ENCODE data around the gene ZPBP. TPM values are rescaled to one million over a fixed set of nuclear protein-coding genes. Genes with fewer than 3 reads are reported as not detected.
"Not testable (repeated sequence)": the region's sequence is repeated elsewhere in the genome, so short reads cannot be mapped to it uniquely, and the experiment has no call there.

ZPBP gene
- total RNA-seq, 1 experiment from 2014 or later: not detected

DNA sequence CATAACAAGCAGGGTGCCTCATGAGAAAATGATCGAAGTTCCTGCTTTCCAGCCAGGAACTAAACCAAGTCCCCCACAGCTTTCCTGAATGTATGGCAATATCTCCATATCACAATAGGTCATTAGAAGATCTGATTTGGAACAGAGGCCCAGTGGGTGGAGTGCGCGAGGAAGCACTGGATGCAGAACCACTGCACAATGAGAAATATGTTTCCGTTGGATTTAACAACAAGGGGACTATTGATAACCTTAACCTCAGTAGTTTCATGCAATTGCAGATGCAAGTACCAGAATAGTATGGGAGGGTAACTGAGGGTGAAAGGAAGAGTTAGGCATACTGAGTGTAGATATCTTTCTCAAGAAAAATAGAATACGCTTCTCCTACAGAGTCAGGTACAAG, 45.3 kb downstream of the ZPBP start:
- DNase-seq (ENCODE audit: low spot score): no peak

DNA sequence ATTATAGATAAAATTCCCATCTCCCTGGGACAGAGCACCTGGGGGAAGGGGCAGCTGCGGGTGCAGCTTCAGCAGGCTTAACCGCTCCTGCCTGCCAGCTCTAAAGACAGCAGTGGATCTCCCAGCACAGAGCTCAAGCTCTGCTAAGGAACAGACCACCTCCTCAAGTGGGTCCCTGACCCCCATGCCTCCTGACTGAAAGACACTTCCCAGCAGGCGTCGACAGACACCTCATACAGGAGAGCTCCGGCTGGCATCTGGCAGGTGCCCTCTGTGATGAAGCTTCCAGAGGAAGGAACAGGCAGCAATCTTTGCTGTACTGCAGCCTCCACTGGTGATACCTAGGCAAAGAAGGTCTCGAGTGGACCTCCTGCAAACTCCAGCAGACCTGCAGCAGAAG, 51.9 kb downstream of the ZPBP start:
- DNase-seq (ENCODE audit: low spot score): not testable (repeated sequence)

DNA sequence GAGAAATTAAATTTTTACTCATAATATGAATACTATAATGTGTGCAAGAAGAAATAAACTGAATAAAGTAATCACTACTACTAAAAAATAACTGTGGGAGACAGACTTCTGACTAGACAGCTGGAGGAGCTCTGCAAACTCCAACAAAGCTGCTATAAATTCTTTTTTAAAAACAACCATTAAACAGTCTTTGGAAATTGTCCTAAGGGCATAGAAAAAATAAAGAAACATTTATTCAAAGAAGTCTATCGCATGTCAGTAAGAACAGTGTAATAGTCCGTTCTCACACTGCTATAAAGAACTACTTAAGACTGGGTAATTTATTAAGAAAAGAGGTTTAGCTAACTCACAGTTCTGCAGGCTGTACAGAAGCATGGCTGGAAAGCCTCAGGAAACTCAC, 56.0 kb downstream of the ZPBP start:
- no peak for DNase-seq (ENCODE audit: low spot score)

DNA sequence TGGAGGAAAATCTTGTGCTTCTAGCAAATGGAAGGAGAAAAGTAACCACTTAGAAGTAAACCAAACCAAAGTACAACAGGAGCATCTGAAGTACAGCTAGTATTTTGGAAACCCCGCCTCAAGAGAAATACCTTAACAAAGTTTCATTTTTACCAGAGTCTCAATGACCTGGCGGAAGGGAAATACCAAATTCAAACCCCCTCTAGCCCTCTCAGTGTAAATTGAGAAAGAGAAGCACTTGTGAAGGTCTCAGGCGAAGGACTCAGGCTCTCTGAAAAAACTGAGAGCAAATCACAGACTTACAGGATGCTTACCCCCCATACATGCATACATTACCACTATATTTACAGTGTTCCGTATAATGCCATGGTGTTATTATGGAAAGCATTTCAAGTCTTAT, 70.1 kb downstream of the ZPBP start:
- DNase-seq (ENCODE audit: low spot score): no peak

DNA sequence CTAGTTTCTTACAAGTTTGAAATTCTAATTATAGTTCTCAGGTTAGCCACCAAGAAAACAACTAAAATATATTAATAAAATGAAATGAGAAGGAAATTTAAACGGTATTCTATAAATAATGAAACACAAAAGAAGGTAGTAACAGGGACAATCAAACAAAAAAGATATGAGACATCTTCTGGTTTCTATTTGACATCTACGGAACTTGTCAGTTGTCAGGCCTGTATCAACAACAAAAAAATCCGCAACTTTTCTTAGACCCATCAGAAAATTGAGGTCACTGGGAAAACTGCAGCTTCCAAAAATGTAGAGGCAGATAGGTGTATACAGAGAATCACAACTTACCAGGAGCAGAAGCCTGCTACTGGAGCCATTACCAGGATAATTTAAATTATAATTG, 70.6 kb downstream of the ZPBP start:
- DNase-seq (ENCODE audit: low spot score): no peak

DNA sequence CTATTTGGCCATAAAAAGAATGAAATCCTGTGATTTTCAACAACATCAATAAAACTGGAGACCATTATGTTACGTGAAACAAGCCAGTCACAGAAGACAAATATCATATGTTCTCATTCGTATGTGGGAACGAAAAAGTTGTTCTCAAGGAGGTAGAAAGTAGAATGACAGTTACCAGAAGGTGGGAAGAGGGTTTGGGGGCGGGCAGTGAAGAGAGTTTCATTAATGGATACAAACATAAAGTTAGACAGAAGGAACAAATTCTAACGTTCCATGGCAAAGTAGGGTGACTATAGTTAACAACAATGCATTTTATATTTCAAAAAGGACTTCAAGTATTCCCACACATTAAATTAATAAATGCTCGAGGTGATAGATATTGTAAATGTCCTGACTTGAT, 97.4 kb downstream of the ZPBP start:
- no peak for DNase-seq (ENCODE audit: low spot score)

DNA sequence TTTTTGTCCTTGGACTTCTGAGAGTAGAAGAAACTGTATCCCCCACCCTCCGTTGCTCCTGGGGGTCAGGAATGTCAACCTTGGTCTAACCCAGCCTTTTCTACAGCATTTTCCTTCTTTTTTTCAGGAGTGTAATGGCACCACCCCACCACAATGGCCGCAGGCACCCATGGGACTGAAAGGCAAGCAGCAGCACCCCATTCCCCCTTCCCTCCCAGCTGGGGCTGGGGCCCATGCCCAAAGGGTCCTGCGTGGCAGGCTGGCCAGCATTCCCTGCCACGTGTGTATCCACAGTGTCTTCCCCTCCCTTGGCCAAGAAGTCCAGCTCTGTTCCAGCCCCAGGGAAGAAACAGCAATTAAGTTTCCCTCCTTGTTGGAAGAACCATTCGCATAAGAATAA, 106.9 kb downstream of the ZPBP start:
- no peak for DNase-seq (ENCODE audit: low spot score)

DNA sequence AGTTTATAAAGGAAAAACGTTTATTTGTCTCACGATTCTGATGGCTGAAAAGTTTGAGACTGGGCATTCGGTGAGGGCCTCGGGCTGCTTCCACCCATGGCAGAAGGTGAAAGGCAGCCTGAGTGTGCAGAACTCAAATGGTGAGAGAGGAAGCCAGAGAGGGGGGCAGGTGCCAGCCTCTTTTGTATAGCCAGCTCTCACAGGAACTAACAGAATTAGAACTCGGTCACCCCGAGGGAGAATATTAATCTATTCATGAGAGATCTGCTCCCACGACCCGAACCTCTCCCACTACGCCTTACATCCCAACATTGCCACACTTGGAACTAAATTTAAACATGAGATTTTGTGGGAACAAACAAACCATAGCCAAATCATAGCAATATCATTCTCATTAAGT, 112.6 kb downstream of the ZPBP start:
- DNase-seq (ENCODE audit: low spot score): no peak

DNA sequence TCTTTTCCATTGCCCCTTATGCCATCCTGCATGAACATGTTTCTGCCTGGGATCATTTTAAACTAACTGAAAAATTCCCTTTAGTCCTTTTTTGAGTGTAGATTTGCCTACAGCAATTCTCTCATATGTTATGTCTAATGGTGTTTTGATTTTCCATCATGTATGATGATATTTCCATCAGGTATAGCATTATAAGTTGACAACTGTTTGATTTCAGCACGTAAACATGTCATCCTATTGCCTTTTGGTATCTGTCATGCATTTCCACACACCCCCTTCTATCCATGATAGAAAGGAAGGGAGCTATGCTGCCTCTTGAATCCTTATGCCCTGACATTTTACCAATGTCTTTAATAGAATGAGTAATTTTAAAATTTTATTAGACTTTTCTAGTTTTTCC, 116.8 kb downstream of the ZPBP start:
- DNase-seq (ENCODE audit: low spot score): no peak

DNA sequence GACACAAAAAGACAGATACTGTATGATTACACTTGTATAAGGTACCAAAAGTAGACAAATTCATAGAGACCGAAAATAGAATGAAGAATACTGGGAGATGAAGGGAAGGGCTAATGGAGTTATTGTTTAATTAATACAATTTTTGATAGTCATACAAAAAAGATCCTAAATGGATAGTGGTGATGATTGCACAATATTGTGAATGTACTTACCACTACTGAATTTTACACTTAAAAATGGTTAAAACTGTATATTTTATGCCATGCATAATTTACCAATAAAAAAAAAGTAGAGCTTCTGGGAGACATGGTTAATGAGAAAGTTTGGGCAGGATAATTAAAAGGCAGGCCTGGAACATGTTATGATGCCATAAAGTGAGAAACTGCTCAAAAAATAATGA, 119.0 kb downstream of the ZPBP start:
- no peak for DNase-seq (ENCODE audit: low spot score)

DNA sequence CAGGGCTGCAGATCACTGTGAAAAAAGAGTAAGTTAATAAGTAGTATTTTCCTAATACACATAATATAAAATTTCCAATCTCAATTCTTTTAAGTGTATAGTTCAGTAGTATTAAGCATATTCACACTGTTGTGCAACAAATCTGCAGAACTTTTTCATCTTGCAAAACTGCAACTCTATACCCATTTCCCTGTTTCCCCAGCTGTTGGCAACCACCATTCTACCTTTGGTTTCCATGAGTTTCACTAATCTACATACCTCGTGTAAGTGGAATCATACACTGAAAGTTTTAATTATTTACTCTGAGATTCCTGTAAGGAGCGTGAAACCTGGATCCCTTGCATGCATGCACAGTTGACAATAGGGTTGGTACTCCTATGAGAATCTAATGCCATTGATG, 155.4 kb downstream of the ZPBP start:
- no peak for DNase-seq (ENCODE audit: low spot score)

DNA sequence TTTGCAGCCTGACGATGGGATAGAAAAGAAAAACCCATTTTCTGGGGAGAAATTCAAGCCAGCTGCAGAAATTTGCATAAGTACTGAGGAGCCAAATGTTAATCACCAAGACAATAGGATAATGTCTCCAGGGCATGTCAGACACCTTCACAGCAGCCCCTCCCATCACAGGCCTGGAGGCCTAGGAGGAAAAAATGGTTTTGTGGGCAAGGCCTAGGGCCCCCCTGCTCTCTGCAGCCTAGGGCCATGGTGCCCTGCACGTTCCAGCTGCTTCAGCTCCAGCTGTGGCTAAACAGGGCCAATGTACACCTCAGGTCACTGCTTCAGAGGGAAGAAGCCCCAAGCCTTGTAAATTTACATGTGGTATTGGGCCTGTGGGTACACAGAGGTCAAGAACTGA, 161.4 kb downstream of the ZPBP start:
- no peak for DNase-seq (ENCODE audit: low spot score)

DNA sequence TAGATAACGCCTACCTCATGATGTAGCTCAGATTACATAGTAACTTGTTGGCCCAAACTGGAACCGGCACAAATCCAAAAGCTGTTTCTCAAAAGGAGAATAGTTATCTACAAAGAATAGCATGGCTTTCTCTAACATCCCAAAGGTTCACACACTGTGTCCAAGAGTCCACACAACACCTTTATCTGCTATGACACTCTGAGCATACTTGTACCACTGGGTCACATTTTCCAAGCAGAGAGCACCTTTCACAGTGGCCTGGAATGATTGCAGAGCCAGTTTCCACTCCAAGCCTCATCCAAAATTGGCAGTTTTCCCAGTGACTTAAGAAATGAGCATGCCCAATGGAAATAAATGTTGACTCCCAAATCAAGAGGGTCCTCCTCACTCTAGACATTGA, 164.3 kb downstream of the ZPBP start:
- DNase-seq (ENCODE audit: low spot score): no peak

DNA sequence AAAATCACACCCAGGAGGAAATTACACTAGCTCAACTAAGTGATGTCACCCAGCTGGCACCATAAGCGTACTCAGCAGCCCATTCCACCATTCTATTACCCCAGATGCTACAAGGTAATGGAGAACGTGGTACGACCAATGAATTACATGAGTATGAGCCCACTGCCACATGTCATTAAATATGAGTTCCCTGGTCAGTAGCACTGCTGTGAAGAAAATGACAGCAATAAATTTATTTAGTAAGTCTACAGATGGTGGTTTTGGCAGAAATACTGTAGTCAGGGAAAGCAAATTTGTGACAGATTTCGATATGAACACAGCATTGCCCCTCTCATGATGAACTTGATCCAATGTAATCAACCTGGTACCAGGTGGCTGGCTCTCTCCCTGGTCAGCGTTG, 165.4 kb downstream of the ZPBP start:
- no peak for DNase-seq (ENCODE audit: low spot score)

DNA sequence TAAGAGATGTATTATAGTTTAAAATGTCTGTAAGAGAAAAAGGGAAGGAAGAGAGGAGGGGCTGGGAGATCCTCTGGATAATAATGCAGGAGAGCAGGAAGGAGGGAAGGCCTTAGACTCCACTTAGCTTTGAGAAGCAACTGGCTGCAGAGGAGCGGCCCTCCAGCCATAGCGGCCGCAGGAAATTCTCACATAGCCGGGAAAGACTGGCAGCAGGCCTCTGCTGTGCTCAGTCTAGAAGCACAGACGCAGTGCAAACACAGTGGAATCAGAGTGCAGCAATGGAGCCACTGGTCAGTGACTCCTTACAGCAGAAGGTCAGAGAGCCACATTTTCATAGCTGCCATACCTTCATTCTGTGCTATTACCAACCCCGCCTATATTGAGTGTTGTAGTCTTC, 166.3 kb downstream of the ZPBP start:
- no peak for DNase-seq (ENCODE audit: low spot score)

DNA sequence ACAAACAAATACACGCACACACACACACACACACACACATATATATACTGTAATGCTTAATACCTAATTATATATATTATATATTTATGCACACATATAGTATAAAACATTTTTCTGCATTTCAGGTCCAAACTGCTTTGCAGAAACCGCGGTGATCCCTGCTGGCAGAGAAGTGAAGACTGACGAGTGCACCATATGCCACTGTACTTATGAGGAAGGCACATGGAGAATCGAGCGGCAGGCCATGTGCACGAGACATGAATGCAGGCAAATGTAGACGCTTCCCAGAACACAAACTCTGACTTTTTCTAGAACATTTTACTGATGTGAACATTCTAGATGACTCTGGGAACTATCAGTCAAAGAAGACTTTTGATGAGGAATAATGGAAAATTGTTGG, 181.1 kb downstream of the ZPBP start:
- DNase-seq (ENCODE audit: low spot score): no peak

DNA sequence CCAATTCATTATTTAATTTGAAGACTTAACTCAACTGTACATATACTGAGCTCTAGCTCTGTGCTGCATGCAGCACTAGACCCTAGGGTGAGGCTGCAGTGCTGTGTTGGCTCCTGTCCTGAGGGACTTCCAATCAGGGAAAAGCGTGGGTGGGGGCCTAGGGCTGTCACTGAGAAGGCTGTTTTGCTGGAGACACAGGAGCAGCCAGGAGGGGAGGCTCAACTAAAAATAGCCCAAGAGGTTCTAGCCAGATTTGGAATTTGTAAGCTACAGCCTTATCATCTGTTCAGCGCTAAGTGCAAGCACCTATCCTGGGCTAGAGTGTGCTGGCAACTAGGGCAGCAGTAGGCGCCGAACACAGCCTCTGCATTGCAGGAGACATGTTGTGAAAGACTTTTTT, 198.5 kb downstream of the ZPBP start:
- DNase-seq (ENCODE audit: low spot score): no peak

DNA sequence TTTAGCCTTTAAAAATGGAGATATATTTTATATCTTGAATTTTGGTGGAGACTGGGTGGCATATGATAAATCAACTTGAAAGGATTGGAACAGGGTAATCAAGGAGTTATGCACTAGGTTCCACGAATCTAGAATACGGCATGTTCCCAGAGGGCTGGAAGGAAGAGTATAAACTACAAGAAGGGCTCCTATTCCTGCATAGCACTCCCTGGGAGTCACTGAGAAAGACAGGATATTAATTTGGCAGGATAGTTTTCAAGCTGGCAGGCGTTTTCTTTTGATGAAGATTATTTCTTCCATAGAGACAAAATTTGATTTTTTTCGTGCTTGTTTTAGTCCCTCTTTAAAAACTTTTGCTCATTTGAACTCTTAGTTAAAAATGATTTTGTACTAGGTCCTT, 199.9 kb downstream of the ZPBP start:
- no peak for DNase-seq (ENCODE audit: low spot score)

DNA sequence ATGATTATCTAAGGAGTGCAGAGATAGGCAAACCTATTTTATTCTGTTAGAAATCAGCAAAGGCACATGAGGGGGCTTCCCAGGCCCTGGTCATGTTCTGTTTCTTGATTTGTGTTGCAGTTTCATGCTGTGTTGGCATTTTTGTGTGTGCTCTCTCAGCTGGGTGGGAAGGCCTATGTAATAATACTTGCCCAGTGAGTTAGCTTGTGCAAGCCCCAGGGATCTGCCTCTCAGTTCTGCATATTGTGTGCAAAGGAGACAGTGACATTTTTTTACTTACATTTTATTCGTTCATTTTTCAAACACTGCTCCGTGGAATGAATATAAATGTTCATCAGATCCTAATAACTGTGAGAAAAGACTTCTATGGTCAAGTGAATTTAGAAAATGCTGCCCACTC, 200.6 kb downstream of the ZPBP start:
- no peak for DNase-seq (ENCODE audit: low spot score)

Other genes starting within 250 kb of the ZPBP start
- gene IKZF1, start 211.5 kb upstream of the ZPBP start, total RNA-seq (2014; rRNA removed; shearing (Covaris generic)): 0.06 and 1.2 TPM in 2 replicates